DOHH2 (cell line): Measurements from ENCODE around the gene ARID4A.

Source experiments
- H3F3A ChIP-seq: fragments of 200-600 bp; sonication (generic), shearing (Covaris generic); 2 replicates; pipeline ENCODE4 v1.6.0; 2016; ENCODE audit warnings: antibody characterized with exemption, mild to moderate bottlenecking; ENCODE audit not compliant: control insufficient read depth, insufficient read depth
- H3K27ac ChIP-seq: fragments of 200-600 bp; sonication (generic); 2 replicates; pipeline ENCODE4 v1.5.1; 2014; ENCODE audit warnings: low read depth, mild to moderate bottlenecking, low read length, moderate library complexity
- H3K27me3 ChIP-seq: fragments of 200-600 bp; sonication (generic); 2 replicates; pipeline ENCODE4 v1.6.1; 2014; ENCODE audit warnings: mild to moderate bottlenecking, low read length, mixed read lengths; ENCODE audit not compliant: control insufficient read depth
- H3K36me3 ChIP-seq: fragments of 200-600 bp; sonication (generic); 2 replicates; pipeline ENCODE4 v1.6.1; 2014; ENCODE audit warnings: mild to moderate bottlenecking, low read length, moderate library complexity, mixed read lengths; ENCODE audit not compliant: control insufficient read depth
- H3K4me1 ChIP-seq: fragments of 200-600 bp; sonication (generic); 2 replicates; pipeline ENCODE4 v1.6.1; 2014; ENCODE audit warnings: mild to moderate bottlenecking, low read length, mixed read lengths; ENCODE audit not compliant: control insufficient read depth
- H3K4me2 ChIP-seq: fragments of 200-600 bp; sonication (generic); 2 replicates; pipeline ENCODE4 v1.6.0; 2014; ENCODE audit warnings: mild to moderate bottlenecking, low read length, moderate library complexity
- H3K4me3 ChIP-seq: fragments of 200-600 bp; sonication (generic); 2 replicates; pipeline ENCODE4 v1.5.1; 2014; ENCODE audit warnings: mild to moderate bottlenecking, low read length, mixed read lengths
- H3K79me2 ChIP-seq: fragments of 200-600 bp; sonication (generic); 2 replicates; pipeline ENCODE4 v1.6.1; 2014; ENCODE audit warnings: mild to moderate bottlenecking, low read length, mixed read lengths; ENCODE audit not compliant: control insufficient read depth
- H3K9me2 ChIP-seq: fragments of 200-600 bp; sonication (generic); replicated peaks from 2 replicates; pipeline ENCODE4 v1.6.1; 2014; ENCODE audit warnings: mild to moderate bottlenecking, low read length, mixed read lengths; ENCODE audit not compliant: control insufficient read depth
- H3K9me3 ChIP-seq: fragments of 200-600 bp; sonication (generic); 2 replicates; pipeline ENCODE4 v1.6.1; 2014; ENCODE audit warnings: antibody characterized with exemption, low read length, mixed read lengths; ENCODE audit not compliant: control insufficient read depth, insufficient read depth
- H4K20me1 ChIP-seq: fragments of 200-600 bp; sonication (generic); 2 replicates; pipeline ENCODE4 v1.6.0; 2014; ENCODE audit warnings: low read depth, mild to moderate bottlenecking, antibody characterized with exemption, low read length, moderate library complexity; ENCODE audit not compliant: control insufficient read depth, insufficient read depth
- EZH2phosphoT487 ChIP-seq: fragments of 200-600 bp; sonication (generic); IDR thresholded peaks from 2 replicates; pipeline ENCODE4 v1.6.1; 2017; ENCODE audit warnings: borderline replicate concordance, mild to moderate bottlenecking, antibody characterized with exemption, low read length, moderate library complexity, mixed read lengths
- TF ChIP-seq, protein P1 (sequence below): fragments of 200-600 bp; sonication (generic); IDR thresholded peaks from one replicate; pipeline ENCODE4 v1.5.1; 2014; ENCODE audit warnings: antibody characterized with exemption, mild to moderate bottlenecking, low read depth, low read length; ENCODE audit not compliant: poor library complexity, severe bottlenecking

ARID4A gene

DNA sequence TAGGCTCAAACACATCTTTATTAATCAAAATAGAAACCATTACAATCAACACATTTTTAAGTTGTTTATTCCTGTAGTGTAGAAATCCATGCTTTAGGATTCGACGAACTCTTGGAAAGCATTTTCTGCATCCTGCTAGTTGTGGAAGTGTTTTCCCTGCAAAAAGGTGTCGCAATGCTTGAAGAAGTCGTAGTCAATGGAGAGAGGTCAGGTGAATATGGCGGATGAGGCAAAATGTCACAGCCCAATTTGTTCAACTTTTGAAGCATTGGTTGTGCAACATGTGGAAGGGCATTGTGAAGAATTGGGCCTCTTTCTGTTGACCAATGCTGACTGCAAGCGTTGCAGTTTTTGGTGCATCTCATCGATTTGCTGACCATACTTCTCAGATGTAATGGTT, 4.2 kb upstream of the ARID4A start:
- H3K9me2 ChIP-seq = no peaks in the 10 kb centered on the region
- H3F3A ChIP-seq = no peaks in the 10 kb centered on the region
- peaks cover 93% of the 10 kb centered on the region for H3K79me2 ChIP-seq
- H3K4me3 ChIP-seq = no peak overlapping the region
- H3K4me1 ChIP-seq = peaks cover 6% of the 10 kb centered on the region
- no peak overlapping the region for H3K4me2 ChIP-seq
- H3K27ac ChIP-seq = no peak overlapping the region
- H3K9me3 ChIP-seq = no peaks in the 10 kb centered on the region
- peaks cover 16% of the 10 kb centered on the region; the same call in 1 of the 2 replicates for H4K20me1 ChIP-seq
- no peaks in the 10 kb centered on the region for H3K27me3 ChIP-seq
- TF ChIP-seq EZH2phosphoT487 = no peak
- TF ChIP-seq, protein P1, sequence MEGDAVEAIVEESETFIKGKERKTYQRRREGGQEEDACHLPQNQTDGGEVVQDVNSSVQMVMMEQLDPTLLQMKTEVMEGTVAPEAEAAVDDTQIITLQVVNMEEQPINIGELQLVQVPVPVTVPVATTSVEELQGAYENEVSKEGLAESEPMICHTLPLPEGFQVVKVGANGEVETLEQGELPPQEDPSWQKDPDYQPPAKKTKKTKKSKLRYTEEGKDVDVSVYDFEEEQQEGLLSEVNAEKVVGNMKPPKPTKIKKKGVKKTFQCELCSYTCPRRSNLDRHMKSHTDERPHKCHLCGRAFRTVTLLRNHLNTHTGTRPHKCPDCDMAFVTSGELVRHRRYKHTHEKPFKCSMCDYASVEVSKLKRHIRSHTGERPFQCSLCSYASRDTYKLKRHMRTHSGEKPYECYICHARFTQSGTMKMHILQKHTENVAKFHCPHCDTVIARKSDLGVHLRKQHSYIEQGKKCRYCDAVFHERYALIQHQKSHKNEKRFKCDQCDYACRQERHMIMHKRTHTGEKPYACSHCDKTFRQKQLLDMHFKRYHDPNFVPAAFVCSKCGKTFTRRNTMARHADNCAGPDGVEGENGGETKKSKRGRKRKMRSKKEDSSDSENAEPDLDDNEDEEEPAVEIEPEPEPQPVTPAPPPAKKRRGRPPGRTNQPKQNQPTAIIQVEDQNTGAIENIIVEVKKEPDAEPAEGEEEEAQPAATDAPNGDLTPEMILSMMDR = no peak
- peaks cover 72% of the 10 kb centered on the region for H3K36me3 ChIP-seq

DNA sequence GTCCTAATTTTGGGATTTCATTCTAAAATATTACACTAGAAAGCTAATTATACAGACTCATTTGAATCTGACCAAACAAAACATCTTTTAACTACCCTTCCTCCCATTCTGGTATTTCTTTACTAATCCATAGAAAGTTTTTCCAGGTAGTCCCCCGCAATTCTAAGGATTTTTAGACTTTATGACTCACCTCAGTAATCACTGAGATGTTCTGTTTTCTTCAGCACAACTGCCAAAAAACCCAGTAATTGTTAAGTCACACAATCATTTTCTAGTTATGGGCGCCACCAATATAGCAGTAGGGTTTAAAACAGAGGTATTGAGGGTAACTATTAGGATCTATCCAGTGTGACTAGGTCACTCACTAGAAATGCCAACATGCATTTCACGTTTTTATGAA, 1.6 kb upstream of the ARID4A start:
- Histone ChIP-seq H3K4me3 (peak overlapping the region; percentile 85), H3K9me2 (no peaks in the 10 kb centered on the region), H3K36me3 (peaks cover 67% of the 10 kb centered on the region), H3K27ac (peak overlapping the region; percentile 89; the same call in 1 of the 2 replicates), H3F3A (no peaks in the 10 kb centered on the region), H3K9me3 (no peaks in the 10 kb centered on the region), H3K4me1 (peaks cover 16% of the 10 kb centered on the region), H4K20me1 (peaks cover 16% of the 10 kb centered on the region; the same call in 1 of the 2 replicates), H3K79me2 (peaks cover 90% of the 10 kb centered on the region), H3K27me3 (no peaks in the 10 kb centered on the region), H3K4me2 (peak overlapping the region; percentile 65)
- TF ChIP-seq EZH2phosphoT487 = no peak
- TF ChIP-seq, protein P1 = no peak

DNA sequence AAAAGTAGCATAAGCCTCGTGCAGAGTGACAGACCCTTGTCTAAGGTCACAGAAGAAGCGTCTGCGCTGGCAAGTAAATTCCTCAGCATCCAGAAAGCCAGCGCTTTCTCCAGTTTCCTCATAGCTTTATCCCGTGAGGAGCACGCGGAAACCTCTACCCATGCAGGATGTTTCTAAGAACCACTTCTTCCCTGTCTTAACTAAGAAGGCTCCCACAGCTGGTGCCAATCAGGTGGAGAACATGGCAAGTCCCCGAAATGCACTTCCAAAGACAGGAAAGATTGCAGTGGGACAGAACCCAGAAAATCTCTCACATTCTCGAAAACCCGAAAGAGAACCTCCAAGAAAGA, 968 bp upstream of the ARID4A start:
- H3K9me3 ChIP-seq = no peaks in the 10 kb centered on the region
- H3K4me3 ChIP-seq = peak overlapping the region; percentile 85
- H3K36me3 ChIP-seq = peaks cover 63% of the 10 kb centered on the region
- H3F3A ChIP-seq = no peaks in the 10 kb centered on the region
- TF ChIP-seq EZH2phosphoT487 = no peak
- TF ChIP-seq, protein P1 = no peak
- peak overlapping the region; percentile 65 for H3K4me2 ChIP-seq
- no peaks in the 10 kb centered on the region for H3K9me2 ChIP-seq
- H3K27me3 ChIP-seq = no peaks in the 10 kb centered on the region
- peak overlapping the region; percentile 89 for H3K27ac ChIP-seq
- peaks cover 83% of the 10 kb centered on the region for H3K79me2 ChIP-seq
- peaks cover 14% of the 10 kb centered on the region; the same call in 1 of the 2 replicates for H4K20me1 ChIP-seq
- H3K4me1 ChIP-seq = peaks cover 16% of the 10 kb centered on the region
